Neutrophil (primary cell): ENCODE data around the gene ZNF804B.

Experiments used
- H3K27ac ChIP-seq: fragments of 200-600 bp; sonication (generic); 2 replicates; pipeline ENCODE4 v1.5.1; 2016; ENCODE audit warnings: mild to moderate bottlenecking, moderate library complexity
- H3K27me3 ChIP-seq: fragments of 200-600 bp; sonication (generic); 2 replicates; pipeline ENCODE4 v1.6.0; 2016; ENCODE audit warnings: mild to moderate bottlenecking
- H3K36me3 ChIP-seq: fragments of 200-600 bp; sonication (generic); 2 replicates; pipeline ENCODE4 v1.5.1; 2017
- H3K4me1 ChIP-seq, 2 experiments: fragments of 200-600 bp in 1 of 2; sonication (generic) in 1 of 2; 1 replicate in 1 of 2; 2 replicates in 1 of 2; pipeline versions ENCODE4 v1.5.1 to v1.6.1; 2013 to 2016; ENCODE audit warnings: low read depth in 1 of 2, low read length in 1 of 2, mild to moderate bottlenecking in 1 of 2, moderate library complexity in 1 of 2; ENCODE audit not compliant: control insufficient read depth in 1 of 2, insufficient read depth in 1 of 2
- H3K4me3 ChIP-seq, 2 experiments: fragments of 200-600 bp in 1 of 2; sonication (generic) in 1 of 2; 1 replicate in 1 of 2; 2 replicates in 1 of 2; pipeline ENCODE4 v1.5.1; 2013 to 2016; ENCODE audit warnings: low read depth in 1 of 2, low read length in 1 of 2, mild to moderate bottlenecking in 1 of 2, moderate library complexity in 1 of 2
- H3K9me3 ChIP-seq: fragments of 200-600 bp; sonication (generic); 2 replicates; pipeline ENCODE4 v1.5.1; 2016
- TF ChIP-seq, protein P1 (sequence below): fragments of 200-600 bp; sonication (generic); IDR thresholded peaks from 2 replicates; pipeline ENCODE4 v1.5.1; 2016; ENCODE audit warnings: antibody characterized with exemption

The ZNF804B gene

DNA sequence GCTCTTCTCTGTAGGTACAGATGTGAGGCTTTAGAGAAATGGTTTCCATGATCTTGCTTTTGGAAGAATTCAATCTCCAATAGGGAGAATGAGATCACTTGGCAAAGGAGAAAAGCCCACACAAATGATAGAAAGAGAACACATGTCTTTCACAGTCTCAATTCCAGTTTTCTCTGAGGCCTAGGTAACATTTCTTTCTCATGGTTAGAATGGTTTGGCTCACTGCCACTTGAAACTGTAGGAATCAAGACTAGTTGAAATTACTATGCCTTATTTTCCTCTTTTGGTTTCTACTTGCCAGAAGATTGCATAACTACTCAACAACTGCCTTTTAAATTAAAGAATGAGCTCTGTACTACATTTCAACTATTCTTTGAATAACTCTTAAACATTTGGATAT lies 312.6 kb downstream of the ZNF804B start:
- no peaks in the 10 kb centered on the region for H3K36me3 ChIP-seq
- no peak overlapping the region for H3K27ac ChIP-seq
- H3K4me1 ChIP-seq: no peaks in the 10 kb centered on the region
- TF ChIP-seq, protein P1, sequence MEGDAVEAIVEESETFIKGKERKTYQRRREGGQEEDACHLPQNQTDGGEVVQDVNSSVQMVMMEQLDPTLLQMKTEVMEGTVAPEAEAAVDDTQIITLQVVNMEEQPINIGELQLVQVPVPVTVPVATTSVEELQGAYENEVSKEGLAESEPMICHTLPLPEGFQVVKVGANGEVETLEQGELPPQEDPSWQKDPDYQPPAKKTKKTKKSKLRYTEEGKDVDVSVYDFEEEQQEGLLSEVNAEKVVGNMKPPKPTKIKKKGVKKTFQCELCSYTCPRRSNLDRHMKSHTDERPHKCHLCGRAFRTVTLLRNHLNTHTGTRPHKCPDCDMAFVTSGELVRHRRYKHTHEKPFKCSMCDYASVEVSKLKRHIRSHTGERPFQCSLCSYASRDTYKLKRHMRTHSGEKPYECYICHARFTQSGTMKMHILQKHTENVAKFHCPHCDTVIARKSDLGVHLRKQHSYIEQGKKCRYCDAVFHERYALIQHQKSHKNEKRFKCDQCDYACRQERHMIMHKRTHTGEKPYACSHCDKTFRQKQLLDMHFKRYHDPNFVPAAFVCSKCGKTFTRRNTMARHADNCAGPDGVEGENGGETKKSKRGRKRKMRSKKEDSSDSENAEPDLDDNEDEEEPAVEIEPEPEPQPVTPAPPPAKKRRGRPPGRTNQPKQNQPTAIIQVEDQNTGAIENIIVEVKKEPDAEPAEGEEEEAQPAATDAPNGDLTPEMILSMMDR: no peak
- no peaks in the 10 kb centered on the region for H3K9me3 ChIP-seq
- no peak overlapping the region for H3K4me3 ChIP-seq
- H3K27me3 ChIP-seq: no peaks in the 10 kb centered on the region

DNA sequence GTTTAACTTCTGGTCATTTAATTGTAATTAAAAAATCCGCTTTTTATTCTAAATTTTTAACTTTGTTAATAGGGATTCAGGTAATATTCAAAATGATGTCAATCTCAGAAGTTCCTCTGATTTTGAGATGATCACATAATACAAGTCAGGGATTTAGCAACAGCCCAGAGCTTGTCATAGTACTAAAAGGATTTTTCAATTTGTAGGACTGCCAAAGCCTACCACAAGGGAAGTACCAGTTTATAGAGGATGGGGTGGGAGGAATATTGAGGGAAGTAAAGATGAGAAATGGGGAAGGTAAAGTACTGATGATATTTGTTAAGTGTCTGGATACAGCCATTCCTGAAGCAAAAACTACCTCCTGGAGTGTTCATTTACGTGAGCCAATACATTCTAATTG lies 314.3 kb downstream of the ZNF804B start:
- Histone ChIP-seq H3K4me1 (no peaks in the 10 kb centered on the region), H3K27ac (no peak overlapping the region), H3K9me3 (no peaks in the 10 kb centered on the region), H3K27me3 (no peaks in the 10 kb centered on the region), H3K36me3 (no peaks in the 10 kb centered on the region), H3K4me3 (no peak overlapping the region)
- TF ChIP-seq, protein P1: no peak

- Histone ChIP-seq H3K36me3 (no peaks in the 10 kb centered on the region), H3K4me3 (no peak overlapping the region), H3K27ac (no peak overlapping the region), H3K9me3 (no peaks in the 10 kb centered on the region), H3K4me1 (no peaks in the 10 kb centered on the region), H3K27me3 (no peaks in the 10 kb centered on the region)
- TF ChIP-seq, protein P1: no peak
These were observed 318.5 kb downstream of the ZNF804B start for GRCh38 chr7:89077992-89078391.

GRCh38 chr7:89085580-89085979 lies 326.1 kb downstream of the ZNF804B start:
- TF ChIP-seq, protein P1: no peak
- no peaks in the 10 kb centered on the region for H3K4me1 ChIP-seq
- no peak overlapping the region for H3K27ac ChIP-seq
- no peak overlapping the region for H3K4me3 ChIP-seq
- H3K9me3 ChIP-seq: no peaks in the 10 kb centered on the region
- H3K27me3 ChIP-seq: no peaks in the 10 kb centered on the region
- no peaks in the 10 kb centered on the region for H3K36me3 ChIP-seq

DNA sequence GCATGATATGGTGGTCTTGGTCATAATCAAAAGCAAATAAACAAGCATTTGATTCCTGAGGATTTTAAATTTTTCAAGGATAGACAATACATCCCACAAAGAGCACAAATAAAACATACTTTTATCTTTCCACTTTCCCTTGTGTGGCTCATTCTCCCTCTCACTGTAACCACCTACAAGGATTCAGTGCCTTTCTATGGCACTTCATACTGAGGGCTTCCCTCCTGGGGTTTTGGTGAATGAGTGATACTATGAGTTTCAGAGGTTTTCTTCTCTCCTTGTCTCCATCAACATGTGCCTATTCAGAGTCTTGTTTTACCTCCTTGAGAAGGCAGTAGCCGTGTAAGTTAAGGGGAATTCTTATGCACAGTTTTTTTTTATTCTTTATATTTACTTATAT lies 332.1 kb downstream of the ZNF804B start:
- Histone ChIP-seq H3K4me3 (no peak overlapping the region), H3K27me3 (no peaks in the 10 kb centered on the region), H3K36me3 (no peaks in the 10 kb centered on the region), H3K9me3 (no peaks in the 10 kb centered on the region), H3K27ac (no peak overlapping the region), H3K4me1 (no peaks in the 10 kb centered on the region)
- TF ChIP-seq, protein P1: no peak

- Histone ChIP-seq H3K27me3 (no peaks in the 10 kb centered on the region), H3K4me3 (no peak overlapping the region), H3K9me3 (no peaks in the 10 kb centered on the region), H3K36me3 (no peaks in the 10 kb centered on the region), H3K4me1 (no peaks in the 10 kb centered on the region), H3K27ac (no peak overlapping the region)
- TF ChIP-seq, protein P1: no peak
These were observed 334.8 kb downstream of the ZNF804B start for GRCh38 chr7:89094269-89094668.
